ENCODE measurements around the gene PARPBP.

Gene PARPBP

DNA sequence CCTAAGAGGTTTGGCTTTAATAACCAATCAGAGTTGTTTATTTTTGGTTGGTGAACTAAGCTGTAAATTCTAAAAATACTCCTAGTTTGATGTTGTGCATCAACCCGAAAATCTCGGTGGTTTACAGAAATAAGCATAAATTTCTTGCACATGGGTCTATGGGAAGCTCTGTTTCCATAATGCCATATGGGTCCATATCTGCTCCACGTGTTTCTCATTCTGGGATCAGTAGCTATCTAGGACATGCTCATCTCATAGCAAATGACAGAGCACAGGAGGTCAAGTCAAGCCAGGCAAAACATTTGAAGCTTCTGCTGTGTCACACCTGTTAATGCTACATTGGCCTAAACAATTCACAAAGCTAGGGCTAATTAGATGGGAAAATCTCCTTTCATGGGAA, 23.1 kb upstream of the PARPBP start:
- Histone ChIP-seq H3K36me3 (peaks cover 16% of the 10 kb centered on the region), H3K4me3 (ENCODE audit: low read depth, low read length) (no peak overlapping the region)
- no peak for DNase-seq

DNA sequence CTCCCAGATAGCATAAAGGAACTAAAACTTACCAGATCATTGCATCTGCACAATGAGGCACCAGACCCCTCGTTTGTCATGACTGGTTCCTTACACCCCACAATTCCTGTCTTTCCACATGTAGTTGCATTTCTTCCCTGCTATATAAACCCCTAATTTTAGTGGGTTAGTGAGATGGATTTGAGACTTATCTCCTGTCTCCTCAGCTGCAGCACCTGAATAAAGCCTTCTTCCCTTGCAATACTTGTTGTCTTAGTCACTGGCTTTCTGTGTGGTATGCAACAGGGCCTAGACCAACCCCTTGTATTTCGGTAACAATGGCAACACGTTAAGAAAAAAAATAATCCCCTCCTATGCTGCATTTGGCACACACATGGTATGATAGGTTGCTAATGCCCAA, 13.1 kb upstream of the PARPBP start:
- peaks cover 57% of the 10 kb centered on the region for H3K36me3 ChIP-seq
- no peaks in the 10 kb centered on the region for H3K27me3 ChIP-seq
- no peak overlapping the region for H3K4me3 ChIP-seq (ENCODE audit: low read depth, low read length)
- no peak for DNase-seq
- no peaks in the 10 kb centered on the region for H3K9me3 ChIP-seq
- H3K4me1 ChIP-seq = no peaks in the 10 kb centered on the region
- TF ChIP-seq, protein P1, sequence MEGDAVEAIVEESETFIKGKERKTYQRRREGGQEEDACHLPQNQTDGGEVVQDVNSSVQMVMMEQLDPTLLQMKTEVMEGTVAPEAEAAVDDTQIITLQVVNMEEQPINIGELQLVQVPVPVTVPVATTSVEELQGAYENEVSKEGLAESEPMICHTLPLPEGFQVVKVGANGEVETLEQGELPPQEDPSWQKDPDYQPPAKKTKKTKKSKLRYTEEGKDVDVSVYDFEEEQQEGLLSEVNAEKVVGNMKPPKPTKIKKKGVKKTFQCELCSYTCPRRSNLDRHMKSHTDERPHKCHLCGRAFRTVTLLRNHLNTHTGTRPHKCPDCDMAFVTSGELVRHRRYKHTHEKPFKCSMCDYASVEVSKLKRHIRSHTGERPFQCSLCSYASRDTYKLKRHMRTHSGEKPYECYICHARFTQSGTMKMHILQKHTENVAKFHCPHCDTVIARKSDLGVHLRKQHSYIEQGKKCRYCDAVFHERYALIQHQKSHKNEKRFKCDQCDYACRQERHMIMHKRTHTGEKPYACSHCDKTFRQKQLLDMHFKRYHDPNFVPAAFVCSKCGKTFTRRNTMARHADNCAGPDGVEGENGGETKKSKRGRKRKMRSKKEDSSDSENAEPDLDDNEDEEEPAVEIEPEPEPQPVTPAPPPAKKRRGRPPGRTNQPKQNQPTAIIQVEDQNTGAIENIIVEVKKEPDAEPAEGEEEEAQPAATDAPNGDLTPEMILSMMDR (IDR thresholded peaks at IDR 0.05; ENCODE audit: low read depth, low read length) = no peak

More for the DNA sequence above, 23.1 kb upstream of the PARPBP start:
- Histone ChIP-seq H3K27me3 (no peaks in the 10 kb centered on the region), H3K9me3 (no peaks in the 10 kb centered on the region), H3K4me1 (no peaks in the 10 kb centered on the region)
- TF ChIP-seq, protein P1 (IDR thresholded peaks at IDR 0.05; ENCODE audit: low read depth, low read length) = no peak

DNA sequence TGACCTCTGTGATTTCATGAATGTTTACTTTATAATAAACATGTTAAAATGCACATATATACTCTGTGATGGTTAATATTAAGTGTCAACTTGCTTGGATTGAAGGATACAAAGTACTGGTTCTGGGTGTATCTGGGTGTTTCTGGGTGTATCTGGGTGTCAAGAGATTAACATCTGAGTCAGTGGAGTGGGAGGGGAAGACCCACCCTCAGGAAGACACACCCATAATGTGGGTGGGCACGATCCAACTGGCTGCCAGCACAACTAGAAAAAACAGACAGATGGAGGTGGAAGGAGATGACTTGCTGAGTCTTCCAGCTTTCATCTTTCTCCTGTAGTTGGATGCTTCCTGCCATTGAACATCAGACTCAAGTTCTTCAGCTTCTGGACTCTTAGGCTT, 12.0 kb upstream of the PARPBP start:
- DNase-seq = no peak
- H3K4me1 ChIP-seq = no peaks in the 10 kb centered on the region
- no peaks in the 10 kb centered on the region for H3K9me3 ChIP-seq
- H3K27me3 ChIP-seq = no peaks in the 10 kb centered on the region
- TF ChIP-seq, protein P1 (IDR thresholded peaks at IDR 0.05; ENCODE audit: low read depth, low read length) = no peak
- peaks cover 54% of the 10 kb centered on the region for H3K36me3 ChIP-seq
- no peak overlapping the region for H3K4me3 ChIP-seq (ENCODE audit: low read depth, low read length)

DNA sequence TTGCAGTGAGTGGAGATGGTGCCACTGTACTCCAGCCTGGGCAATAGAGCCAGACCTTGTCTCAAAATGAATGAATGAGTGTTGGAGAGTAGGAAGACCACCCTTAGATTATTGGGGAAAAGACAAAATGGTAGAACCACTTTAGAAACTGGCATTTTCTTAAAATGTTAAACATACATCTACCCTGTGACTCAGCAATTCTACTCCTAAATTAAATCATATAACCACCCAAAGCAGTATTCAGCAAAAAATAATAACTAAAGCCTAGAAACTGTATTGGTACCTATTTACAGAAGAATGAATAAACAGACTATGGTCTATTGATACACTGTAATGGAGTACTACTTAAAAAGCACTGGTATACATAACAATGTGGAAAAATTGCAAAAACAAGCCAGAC, 9.2 kb upstream of the PARPBP start:
- peaks cover 45% of the 10 kb centered on the region for H3K36me3 ChIP-seq

DNA sequence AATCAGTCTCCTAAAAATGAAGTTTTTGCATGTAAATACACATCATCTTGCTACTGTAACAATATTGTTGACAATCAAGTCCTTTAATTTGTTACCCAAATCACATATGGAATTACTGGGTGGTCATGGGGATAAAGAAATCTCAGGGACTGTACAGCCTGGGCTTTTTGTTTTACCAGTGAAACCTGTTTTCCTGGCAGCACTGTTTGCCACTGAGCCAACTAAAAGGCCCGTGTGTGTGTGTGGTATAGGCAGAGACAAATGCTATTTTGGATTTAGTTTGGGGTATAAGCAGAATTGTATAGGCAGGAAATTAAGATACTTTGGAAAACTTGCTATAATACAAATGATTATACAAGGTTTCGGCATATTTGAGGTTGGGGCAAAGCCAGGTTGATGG, 5.8 kb upstream of the PARPBP start:
- Histone ChIP-seq H3K4me1 (no peaks in the 10 kb centered on the region), H3K4me3 (ENCODE audit: low read depth, low read length) (no peak overlapping the region), H3K9me3 (no peaks in the 10 kb centered on the region), H3K27me3 (no peaks in the 10 kb centered on the region), H3K36me3 (peaks cover 20% of the 10 kb centered on the region)
- TF ChIP-seq, protein P1 (IDR thresholded peaks at IDR 0.05; ENCODE audit: low read depth, low read length) = no peak
- DNase-seq = no peak

More for the DNA sequence above, 9.2 kb upstream of the PARPBP start:
- H3K4me1 ChIP-seq = no peaks in the 10 kb centered on the region
- no peaks in the 10 kb centered on the region for H3K27me3 ChIP-seq
- no peaks in the 10 kb centered on the region for H3K9me3 ChIP-seq
- H3K4me3 ChIP-seq (ENCODE audit: low read depth, low read length) = no peak overlapping the region
- no peak for DNase-seq
- TF ChIP-seq, protein P1 (IDR thresholded peaks at IDR 0.05; ENCODE audit: low read depth, low read length) = no peak

DNA sequence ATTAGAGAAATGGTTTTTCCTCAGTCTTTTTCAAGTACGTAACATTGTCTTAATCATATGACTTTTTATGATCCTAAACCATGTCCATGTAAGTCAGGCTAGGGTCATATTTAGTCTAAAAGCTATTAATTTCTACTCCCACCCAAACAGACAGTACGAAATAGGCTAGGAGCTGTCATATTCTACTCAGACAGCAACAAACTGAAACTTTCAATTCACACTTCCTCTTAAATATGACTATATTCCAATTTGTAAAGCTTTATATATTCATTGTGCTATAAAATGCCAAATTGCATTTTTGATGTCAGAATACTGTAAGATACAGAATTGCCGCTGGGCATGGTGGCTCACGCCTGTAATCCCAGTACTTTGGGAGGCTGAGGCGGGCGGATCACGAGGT, 3.6 kb upstream of the PARPBP start:
- Histone ChIP-seq H3K27me3 (no peaks in the 10 kb centered on the region), H3K4me3 (ENCODE audit: low read depth, low read length) (no peak overlapping the region), H3K4me1 (no peaks in the 10 kb centered on the region), H3K9me3 (no peaks in the 10 kb centered on the region), H3K36me3 (peaks cover 8% of the 10 kb centered on the region)
- TF ChIP-seq, protein P1 (IDR thresholded peaks at IDR 0.05; ENCODE audit: low read depth, low read length) = no peak
- DNase-seq = no peak

All from BE2C (cell line).